AG08395 (cell line): ENCODE data around the gene CYBA.

Experiments
- DNase-seq: peaks from one replicate; pipeline ENCODE4 v3.0.0; 2012; ENCODE audit warnings: mixed read lengths, low spot score

CYBA gene

DNA sequence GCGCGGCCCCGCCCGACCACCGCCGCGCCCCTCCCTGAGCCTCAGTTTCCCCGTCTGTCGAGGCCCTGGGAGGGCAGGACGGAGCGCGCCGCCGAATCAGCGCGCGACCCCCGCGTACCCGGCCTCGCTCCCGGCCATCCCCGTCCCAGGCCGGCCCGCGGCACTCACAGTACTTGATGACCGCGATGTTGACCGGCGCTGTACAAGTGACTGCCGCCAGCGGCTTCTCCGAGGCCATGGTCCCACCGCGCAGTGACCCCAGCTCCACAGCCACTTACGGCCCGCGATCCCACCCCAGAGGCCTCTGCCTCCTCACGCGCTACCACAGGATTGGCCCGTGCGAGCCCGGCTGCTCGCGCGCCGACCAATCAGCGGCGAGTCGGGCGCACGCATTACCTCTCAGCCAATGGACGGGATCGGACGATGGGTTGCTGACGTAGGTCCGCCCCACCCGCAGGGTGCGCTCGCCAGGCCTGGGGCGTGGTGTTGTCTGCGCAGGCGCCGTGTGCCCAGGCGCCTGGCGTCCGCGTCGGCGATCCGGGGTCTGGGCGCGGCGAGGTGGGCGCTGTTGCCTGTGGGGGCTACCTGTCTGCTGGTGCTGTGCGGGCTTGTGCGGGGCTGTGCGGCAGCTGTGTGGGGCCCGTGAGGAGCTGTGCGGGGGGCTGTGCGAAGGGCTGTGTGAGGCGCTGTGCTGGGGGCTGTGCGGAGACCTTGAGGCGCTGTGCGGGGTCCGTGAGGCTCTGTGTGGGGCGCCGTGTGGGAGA is 12.2 kb upstream of the CYBA start, which contains the start of gene MVD:
Gene MVD, minus strand, starts transcription at position 249 of the 764 bp plus-strand sequence. Its CDS starts 11 bp downstream, at position 238.
- peak; percentile 100 for DNase-seq

DNA sequence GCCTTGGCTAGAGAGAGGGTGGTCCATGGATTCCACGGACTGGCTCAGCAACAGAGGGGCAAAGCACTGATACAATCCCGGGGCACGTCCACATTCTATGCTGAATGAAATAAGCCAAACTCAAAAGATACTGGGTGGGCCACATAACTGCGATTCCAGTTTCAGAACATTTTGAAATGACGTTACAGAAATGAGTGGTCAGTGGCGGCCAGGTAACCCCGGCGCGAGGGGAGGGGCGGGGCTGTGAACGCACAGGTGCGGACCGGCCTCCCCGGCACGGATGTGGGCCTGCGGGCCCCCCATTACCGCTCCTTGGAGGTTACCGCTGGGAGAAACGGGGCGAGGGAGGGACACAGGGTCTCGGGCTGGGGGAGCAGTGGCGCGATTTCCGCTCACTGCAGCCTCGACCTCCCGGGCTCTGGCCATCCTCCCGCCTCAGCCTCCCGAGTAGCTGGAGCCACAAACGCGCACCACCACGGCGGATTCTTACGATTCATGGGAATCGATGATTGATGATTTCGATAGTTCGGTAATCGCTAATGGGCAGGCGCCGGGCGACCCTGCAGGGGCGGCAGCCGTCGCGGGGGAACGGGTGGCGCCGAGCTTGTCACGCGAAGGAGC is 11.5 kb upstream of the CYBA start:
- no peak for DNase-seq

DNA sequence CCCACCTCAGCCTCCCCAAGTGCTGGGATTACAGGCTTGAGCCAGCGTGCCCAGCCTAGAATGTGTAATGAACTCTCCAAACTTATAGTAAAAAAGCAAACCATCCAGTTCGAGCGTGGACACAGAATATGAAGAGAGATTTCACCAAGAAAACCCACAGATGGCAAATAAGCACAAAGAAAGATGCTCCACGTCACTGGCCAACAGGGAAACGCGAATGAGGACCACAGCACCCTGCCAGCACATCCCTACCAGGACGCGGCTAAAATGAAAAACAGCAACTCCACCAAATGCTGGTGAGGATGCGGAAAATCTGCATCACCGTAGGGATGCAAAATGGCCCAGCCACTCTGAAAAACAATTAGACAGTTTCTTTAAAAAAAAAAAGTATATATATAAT is 10.6 kb upstream of the CYBA start:
- DNase-seq = no peak

DNA sequence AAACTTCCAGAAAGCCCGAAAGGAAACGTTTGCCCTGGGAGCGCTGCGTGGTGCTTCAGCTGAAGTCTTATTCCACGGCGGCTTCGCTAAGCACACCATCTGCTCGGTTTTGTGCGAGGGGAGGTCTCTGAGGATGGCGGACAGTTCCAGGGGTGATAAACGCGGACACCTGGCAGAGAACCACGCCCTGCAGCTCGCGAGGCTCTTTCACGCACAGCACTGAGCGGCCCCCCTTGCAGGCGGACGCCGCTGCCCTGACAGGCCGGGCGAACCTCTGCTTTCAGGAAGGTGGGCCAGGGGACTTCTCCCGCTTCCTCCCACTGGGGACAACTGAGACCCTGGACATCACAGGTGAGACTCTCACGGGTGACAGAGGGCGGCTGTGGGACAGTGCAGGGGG is 8.3 kb upstream of the CYBA start:
- no peak for DNase-seq

DNA sequence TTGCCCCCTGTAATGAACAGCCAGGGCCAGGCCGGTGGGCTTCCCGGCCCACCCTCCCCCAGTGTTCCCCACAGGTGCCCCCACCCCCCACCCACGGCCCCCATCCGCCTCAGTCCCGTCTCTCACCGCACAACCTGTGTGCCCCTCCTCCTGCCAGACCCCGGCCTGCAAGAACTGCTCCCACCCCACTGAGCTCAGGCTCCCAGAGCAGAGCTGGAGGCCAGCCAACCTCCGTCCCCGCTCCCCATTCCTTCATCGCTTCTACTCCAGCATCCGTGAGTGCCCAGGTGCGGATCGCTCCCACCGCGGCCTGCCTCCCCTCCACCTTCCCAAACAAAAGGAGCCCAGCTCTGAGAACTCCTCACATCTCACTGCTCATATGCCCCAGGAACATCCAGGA is 7.9 kb upstream of the CYBA start:
- DNase-seq = no peak

DNA sequence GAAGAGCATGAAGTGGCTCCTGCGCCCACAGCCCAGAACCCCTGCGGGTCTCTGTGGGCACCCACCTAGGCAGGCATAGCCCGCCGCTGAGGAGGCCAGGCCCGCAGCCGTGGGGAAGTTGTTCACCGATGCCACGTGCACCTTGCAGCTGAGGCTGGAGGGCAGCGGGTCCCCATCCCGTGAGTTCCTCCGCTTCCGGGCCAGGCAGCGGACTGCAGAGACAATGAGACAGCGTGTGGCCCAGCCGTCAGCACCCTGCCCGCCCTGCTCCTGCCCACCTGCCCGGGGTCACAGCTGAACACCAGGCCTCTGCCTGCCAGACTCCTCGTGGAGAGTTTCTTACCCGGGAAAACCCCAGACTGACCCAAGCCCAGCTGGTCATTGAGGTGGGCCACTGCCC is 6.5 kb upstream of the CYBA start:
- no peak for DNase-seq

DNA sequence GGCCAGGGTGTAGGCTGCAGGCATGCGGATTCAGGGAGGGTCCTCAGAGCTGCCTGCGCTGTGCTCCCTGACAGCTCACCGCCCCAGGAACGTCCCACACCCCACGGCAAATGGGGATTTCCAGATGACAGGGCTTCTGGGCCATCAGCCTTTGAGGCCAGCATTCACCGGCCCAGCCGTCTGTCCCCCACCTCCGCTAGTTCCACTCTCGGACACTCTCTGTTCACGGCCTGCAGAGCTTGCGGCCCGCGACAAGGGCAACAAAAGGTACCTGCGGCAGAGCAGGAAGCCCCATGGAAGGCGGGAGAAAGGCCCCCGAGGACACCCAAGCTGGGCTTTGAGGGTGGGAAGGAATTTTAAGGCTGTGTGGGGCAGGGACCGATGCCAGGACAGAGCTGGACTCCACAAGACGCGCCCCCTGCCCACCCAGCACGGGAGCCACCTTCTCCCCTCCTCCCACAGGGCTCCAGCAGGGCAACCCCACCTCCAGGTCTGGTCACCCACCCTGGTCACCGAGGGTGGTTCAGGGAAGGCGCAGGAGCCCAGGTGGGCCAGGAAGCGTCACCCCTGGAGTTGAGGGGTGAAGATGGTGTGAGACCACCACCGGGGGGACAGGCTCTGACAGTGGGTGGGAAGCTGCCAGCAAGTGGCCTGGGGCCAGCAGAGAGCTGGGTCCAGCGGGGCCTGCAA is 5.6 kb upstream of the CYBA start:
- DNase-seq = no peak

DNA sequence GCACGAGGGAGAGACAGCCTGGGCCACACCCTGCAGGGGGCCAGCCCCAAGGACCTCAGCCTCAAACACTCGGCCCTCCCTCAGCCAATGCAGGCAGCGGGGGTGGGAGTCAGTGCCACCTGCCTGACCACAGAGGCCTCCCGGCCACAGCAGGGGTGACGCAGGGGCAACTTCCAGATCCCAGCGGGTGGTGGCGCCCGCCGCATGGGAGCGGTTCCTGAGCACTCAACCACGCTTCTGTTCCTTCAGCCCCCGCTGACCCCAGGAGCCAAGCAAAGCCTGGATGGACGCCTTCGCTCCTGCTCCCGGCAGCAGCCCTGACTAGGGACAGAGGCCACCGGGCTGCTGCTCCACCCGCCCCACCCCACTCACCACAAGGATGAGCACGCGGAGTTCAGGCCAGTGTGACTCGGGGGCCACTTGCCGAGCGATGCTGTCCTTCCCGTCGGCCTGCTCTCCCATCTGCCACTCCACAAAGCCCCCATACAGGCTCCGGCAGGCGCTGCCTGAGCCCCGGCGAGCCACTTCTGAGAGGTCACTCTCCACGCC is 5.0 kb upstream of the CYBA start:
- no peak for DNase-seq

DNA sequence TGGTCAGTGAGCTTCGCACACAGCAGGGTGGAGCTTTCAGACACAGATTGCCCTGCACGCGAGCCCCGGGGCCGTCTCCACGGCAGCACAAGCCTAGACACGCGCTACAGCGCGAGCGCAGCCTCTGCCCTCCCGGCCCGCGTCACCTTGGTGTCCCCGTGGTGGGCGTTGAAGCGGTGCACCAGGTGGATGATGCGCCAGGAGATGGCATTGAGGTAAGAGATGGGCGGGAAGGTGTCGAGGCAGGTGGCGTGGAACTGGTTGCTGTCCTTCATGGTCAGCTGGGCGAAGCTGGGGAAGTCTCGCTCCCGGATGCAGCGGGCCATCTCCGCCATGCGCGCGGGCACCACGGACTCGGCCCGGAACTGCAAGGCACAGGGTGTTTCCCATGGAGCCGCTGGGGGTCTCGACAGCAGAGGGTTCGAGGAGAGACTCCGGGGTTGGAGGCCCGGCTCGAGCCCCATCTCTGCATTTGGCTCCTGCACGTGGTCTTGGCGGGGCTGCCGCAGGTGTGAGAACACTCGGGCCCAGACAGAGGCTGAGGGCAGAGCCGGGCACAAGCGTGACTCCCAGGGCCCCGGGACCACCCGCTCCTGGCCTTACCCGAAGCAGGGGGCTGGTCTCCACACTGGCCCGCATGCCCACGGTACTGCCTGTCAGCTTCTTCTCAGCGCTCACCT is 4.3 kb upstream of the CYBA start:
- no peak for DNase-seq

DNA sequence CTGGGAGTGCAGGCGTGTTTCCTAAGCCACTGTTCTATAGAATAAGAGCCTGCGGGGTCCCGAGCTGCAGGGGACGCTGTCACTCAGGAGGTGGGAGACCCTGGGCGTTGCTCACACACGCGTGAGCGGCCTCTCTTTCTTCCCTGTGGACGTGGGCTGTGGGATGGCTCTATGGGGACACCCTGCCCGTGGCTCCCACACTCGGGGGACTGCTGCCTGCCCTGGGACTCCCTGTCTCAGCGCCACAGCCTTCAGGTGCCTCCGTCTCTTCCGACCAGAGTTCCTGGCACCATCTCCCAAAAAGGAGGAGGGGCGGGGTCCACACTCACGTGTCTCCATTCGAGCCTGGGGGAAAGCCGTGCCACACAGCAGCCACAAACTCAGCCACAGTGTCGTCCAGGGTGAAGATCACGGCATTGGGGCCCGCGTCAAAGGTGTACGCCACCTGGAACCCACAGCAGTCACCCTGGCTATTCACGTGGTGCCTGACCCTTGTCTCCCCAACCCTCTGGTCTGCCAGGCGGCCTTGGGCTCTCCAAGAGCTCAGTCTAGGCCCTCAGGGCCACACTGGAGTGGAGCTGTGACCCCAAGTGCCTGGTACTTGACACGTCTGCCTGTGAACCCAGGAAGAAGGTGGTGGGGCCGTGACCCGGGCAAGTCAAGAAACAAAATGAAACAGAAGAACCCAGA is 3.7 kb upstream of the CYBA start:
- DNase-seq = no peak

DNA sequence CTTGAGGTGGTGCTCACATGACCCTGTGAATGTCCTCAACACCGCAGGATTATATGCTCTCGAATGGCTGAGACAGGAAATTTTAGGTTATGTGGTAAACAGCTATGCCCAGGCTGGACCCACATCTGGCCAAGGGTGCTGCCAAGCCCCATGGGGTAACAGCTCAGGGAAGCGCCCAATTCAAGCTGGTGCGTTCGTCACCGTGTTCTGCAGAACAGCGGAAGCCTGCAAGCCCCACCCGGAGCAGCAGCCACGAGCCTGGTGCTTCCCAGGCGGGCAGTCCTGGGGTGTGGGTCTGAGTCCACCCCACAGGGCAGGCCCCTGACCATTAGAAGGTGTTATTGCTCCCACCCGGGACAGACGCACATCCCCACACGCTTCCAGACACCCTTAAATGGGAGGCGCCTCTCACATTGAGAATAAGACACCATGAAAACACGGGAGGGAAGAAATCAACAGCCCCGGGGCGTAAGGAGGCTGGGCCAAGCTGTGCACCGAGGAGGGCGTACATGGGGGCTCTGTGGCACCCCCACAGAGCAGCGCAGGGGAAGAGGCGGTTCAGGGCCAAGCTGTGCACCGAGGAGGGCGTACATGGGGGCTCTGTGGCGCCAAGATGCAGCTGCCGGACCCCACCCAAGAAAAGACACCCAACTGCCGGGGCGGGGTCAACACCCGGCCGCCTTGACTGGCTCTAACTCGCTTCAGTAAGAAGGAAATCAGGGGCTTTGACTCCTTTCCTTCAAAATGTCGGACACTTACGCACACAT is 2.9 kb upstream of the CYBA start:
- DNase-seq = no peak

DNA sequence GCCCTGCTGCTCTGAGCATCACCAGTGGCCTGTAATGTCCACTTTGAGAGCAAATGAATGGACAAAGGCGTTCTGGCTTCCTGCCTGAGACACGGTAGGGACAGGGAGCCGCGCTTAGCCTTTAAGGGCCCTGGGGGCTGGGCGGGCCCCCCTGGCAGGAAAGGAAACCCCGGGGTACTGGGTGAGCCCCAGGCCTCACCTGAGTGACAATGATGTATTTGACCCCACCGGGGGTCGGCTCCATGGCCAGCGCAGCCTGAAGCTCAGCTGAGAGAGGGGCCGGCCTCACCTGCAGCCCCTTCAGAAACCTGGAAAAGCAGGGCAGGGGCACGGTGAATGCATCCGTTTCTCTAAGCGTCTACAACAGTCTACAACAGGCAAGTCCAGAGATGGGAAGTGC is 2.2 kb upstream of the CYBA start:
- no peak for DNase-seq

DNA sequence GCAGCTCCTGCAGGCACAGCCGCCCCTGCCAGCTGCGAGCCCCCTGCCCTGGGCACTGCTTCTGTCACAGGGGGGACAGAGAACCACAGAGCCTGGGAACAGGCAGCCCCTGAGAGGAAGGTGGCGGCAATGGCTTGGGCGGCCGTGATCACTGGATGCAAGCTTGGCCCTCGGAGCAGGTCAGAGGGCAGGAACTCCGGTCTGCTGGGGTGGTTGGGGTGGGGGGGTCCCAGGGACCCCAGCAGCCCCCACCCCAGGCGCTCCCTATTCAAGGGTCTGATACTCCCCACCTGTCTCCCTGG is 1.9 kb upstream of the CYBA start:
- DNase-seq = no peak

DNA sequence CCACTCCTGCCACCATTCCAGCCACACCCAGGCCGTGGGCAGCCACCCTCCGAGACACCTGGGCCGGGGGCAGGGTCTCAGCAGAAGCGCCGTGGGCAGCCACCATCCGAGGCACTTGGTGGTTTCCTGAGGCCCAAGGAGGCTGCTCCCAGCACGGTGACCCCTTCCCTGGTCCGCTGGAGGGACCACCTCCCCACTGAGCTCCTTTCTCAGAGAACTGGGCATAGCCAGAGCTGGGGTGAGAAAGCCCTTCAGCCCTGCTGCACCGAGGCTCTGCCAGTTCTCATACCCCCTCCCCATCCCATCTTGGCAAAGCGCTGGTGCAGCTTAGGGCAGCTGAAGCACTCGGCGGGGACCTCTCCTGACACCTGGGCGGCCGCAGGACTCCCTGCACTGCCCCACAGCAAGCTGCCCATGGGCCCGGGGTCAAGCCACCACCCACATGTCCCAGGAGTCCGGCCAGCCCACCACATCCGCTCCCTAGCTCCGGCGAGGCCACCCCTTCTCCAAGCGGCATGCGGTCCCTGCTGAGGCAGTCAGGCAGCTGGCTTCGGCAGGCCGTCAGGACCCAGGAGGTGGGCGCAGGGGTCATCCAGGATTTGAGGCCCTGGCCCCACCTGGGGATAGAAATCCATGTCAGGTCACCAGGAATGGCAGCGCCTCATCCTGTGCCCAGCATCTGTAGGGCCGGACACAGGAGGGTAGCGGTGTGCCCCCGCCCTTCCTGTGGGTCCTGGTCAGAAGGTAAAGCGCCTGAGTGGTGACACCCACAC is 1.3 kb upstream of the CYBA start:
- DNase-seq = no peak

DNA sequence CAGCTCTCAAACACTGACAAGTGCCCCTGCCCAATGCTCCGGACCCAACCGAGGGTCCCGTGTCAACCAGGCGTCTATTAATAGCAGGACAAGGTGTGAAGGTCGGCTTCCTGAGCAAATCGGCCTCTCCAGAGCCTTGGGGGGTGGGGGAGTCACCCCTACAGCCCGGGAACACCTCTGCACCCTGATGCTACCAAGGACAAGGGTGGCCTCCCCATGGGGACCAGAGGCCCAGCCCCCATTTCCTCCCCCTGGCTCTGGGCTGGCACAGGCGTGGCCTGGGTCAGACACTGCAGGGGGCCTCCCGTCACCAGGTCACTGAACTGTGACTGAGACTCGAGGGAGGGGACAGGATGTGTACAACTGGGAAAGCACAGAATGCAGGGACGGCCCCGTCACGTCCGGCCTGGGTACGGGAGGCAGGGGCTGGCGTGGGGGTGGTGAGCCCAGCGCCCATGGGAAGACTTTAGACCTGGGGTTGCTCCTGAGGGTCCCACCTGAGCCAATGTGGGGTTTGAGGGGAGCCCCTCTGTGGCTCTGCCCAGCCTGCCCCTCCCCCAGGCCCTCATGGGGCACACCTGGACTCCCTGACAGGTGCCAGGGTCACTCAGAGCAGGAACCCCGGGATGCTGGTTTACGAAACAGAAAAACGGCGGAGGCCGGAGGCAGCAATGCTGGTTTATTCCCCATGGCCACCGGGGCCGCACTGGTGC is 579 bp upstream of the CYBA start:
- no peak for DNase-seq

DNA sequence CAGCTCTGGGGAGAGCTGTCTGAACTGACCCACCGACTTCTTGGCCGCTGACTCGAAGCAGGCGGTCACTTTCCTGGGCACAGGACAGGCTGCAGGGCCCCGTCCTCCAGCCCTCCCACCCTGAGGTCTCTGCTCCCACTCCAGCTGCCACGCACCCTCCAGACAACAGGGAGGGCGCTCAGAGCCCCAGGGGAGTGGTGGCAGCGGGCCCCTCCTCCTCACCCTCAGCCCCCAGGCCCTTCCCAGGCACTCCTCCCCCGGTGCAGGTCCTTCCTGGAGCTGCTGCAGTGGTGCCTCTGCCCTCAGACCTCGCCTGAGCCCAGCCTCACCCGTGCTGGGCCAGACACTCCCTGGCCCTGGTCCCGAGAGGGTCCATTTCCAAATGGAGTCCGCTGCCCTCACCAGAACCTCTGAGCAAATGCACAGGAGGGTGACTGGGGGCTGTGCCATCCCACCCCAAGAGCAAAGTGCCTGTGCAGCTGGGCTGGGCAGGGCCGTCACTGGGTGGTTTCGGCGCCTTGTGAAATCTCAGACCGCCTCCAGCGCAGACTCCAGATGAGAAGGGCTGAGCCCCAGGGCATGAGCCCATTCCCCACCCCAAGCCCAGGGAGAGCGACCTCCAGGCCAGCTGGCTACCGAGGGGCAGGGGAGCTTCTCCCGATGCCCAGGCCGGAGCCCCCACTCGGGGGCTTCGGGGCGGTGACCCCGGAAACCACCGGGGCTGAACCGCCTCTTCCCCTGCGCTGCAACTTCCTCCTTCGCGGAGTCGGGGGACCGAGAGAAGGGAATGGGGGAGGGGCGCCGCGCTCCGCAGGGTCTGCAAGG is 717 bp downstream of the CYBA start:
- DNase-seq = peak; percentile 50

DNA sequence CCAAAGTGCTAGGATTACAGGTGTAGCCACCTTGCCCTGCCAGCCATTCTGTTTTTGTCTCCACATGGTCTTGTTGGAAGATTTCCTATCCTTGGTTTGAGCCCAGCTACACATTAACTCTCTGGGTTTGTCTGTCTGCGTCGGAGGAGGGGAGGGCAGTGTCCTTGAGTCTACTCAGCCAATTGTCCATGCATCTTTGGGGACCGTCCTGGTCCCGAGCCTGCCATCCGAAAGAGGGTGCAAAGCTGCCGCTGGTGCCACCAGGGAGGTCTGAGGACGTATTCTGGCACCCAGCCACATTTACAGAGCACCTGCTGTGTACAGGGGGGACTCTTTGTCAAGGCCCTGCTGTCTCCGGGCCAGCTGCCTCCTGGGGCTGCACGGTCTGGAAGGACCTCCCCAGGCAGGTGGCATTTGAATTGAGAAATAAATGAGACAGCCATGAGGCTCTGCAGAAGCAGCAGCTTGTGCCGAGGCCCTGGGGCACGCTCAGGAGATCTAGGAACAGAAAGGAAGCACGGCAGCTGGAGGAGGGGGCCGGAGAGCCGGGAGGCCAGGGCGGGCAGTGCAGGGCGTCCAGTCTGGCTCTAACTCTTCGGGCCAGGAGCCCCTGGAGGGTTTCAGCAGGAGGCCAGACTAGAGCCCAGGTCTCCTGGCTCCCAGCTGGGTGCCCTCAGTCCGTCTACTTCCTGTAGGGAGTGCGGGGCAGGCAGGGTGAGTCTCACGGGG is 1.5 kb downstream of the CYBA start:
- DNase-seq = no peak
